Parietal lobe (tissue), 2 donors: Measurements from ENCODE around the gene CCL5. TPM values are rescaled to one million over a fixed set of nuclear protein-coding genes. Genes with fewer than 3 reads are reported as not detected.

Experiments
- small RNA-seq: library from RNA; depleted of rRNA; stranded (forward); fragments of <200 nt; gene quantifications from one replicate; pipeline ENCODE3, GENCODE V24; 2014; ENCODE audit warnings: low replicate concordance
- total RNA-seq: library from RNA; depleted of rRNA; stranded (reverse); fragments of >200 nt; gene quantifications from one replicate; pipeline ENCODE4 v1.2.3, GENCODE V29; 2014

Gene CCL5
- not detected for total RNA-seq

DNA sequence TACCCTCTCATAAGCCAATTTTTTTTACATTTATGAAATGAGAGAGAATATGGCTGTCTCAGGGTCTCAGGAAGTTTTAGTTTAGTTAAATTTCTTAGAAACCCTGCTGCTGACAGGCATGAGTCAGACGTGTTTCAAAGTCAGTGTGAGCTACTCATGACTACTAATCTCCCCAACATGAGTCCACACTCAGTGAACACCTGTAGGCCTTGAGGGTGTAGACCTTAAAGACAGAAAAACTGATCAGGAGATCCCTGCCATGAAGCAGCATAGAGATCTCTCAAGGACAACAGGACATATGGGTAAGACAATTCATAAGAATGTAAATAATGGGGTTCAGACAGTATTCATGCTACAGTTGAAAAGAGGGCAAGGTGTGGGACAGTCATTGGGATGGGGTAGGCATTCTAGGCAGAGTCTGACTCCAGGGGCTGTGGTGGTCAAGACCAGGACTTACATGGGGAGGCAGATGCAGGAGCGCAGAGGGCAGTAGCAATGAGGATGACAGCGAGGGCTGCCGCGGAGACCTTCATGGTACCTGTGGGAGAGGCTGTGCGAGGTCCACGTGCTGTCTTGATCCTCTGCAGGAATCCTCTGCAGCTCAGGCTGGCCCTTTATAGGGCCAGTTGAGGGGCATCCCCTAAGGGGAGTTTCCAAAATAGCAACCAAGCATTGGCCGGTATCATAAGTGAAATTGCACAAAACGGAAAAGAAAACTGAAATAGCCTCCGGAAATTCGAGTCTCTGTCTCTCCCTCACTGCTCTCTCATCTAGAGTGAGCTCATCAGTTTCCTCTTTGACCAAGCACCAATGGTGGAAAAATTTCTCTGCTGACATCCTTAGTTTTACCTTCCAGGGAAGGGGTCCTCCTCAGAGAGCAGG, at the start of gene CCL5:
TSS of gene CCL5 (minus strand) at position 588 of the 882 bp plus-strand sequence.

DNA sequence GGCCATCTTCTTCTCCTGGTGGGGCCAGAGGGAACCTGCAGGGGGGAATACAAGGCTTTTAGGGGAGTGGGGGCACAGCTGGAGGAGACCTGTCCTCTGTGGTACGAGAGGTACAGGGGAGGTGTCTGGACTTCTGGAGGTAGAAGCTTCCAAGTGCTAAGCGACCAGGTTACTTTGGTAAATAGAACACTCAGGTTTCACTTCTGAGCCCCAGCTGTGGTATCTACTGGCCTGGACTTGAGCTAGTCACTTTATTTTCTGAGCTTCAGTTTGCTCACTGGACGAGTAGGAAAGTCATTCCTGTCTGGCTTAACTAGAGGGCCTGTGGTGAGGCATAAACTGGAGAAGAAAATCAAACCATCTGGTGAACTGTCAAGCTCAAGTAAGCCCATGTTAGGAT, 11.4 kb downstream of the CCL5 start, which contains the start of gene HEATR9:
TSS of gene HEATR9 (minus strand) at position 155 of the 400 bp plus-strand sequence. CDS start at position 6, 149 bp downstream.

Small RNAs within 50 kb of the gene (small RNA-seq; reads per million reads assigned to genes)
- gene RF00100: 445 reads per million, percentile 97 among the genes with 10 or more reads in this experiment

Other genes starting within 250 kb of the CCL5 start
- 6.6 TPM for gene RASL10B, start 148.7 kb downstream of the CCL5 start, total RNA-seq
- 0.31 TPM for gene GAS2L2, start 127.1 kb downstream of the CCL5 start, total RNA-seq
- gene C17orf50, start 119.5 kb downstream of the CCL5 start, total RNA-seq: not detected
- 9.7 TPM for gene MMP28, start 84.7 kb downstream of the CCL5 start, total RNA-seq
- gene TAF15, start 70.9 kb downstream of the CCL5 start, total RNA-seq: 143 TPM
- gene HEATR9, start 11.5 kb downstream of the CCL5 start, total RNA-seq: not detected
- 0.94 TPM for gene RDM1, start 50.4 kb upstream of the CCL5 start, total RNA-seq
- gene LYZL6, start 63.4 kb upstream of the CCL5 start, total RNA-seq: not detected
- not detected for gene CCL16, start 101.1 kb upstream of the CCL5 start, total RNA-seq
- not detected for gene CCL14, start 106.4 kb upstream of the CCL5 start, total RNA-seq
- gene CCL15, start 121.2 kb upstream of the CCL5 start, total RNA-seq: not detected
- not detected for gene CCL23, start 137.6 kb upstream of the CCL5 start, total RNA-seq
- gene CCL18, start 183.9 kb upstream of the CCL5 start, total RNA-seq: not detected
- gene CCL3, start 209.8 kb upstream of the CCL5 start, total RNA-seq: 2.8 TPM
- gene CCL4, start 223.5 kb upstream of the CCL5 start, total RNA-seq: 2.8 TPM